Ovary (tissue), 3 donors: ENCODE data around the gene MSI2.

Source experiments
- POLR2A ChIP-seq: fragments of 450-650 bp; IDR thresholded peaks from one replicate; pipeline ENCODE4 v1.6.1; 2017; ENCODE audit warnings: antibody characterized with exemption, mild to moderate bottlenecking, moderate library complexity
- TF ChIP-seq, protein P1 (sequence below), 3 donors: fragments of 450-650 bp in 2 of 3; fragments of 200-600 bp in 1 of 3; IDR thresholded peaks; one replicate each; pipeline versions ENCODE4 v1.5.1 to v1.8.0; 2016 to 2022; ENCODE audit warnings: antibody characterized with exemption in 3 of 3, mild to moderate bottlenecking in 1 of 3
- donor health status: DM: no; HTN: no; CAD: no.

DNA sequence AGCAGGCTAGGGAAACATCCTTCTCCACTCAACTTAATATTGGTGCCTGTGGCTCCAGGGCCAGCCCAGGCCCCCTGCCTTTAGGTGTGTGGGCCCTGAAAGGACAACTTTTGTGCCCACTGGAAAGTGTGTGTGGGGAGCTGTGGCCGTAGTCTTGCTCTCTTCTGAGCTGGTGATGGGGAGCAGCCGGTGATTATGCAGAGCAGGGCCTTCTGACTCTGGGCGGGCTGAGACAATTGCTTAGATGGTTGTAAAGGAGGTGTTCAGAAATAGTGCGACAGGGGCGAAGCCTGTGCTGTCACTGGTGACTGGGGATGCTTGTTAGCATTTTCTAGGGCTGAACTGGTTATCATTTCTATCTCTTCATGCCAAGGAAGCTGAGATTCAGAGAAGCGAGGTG lies 62.6 kb downstream of the MSI2 start:
- TF ChIP-seq, protein P1, sequence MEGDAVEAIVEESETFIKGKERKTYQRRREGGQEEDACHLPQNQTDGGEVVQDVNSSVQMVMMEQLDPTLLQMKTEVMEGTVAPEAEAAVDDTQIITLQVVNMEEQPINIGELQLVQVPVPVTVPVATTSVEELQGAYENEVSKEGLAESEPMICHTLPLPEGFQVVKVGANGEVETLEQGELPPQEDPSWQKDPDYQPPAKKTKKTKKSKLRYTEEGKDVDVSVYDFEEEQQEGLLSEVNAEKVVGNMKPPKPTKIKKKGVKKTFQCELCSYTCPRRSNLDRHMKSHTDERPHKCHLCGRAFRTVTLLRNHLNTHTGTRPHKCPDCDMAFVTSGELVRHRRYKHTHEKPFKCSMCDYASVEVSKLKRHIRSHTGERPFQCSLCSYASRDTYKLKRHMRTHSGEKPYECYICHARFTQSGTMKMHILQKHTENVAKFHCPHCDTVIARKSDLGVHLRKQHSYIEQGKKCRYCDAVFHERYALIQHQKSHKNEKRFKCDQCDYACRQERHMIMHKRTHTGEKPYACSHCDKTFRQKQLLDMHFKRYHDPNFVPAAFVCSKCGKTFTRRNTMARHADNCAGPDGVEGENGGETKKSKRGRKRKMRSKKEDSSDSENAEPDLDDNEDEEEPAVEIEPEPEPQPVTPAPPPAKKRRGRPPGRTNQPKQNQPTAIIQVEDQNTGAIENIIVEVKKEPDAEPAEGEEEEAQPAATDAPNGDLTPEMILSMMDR (IDR thresholded peaks at IDR 0.05) = no peak
- TF ChIP-seq POLR2A = no peak
